GM19372 (cell line): Measurements from ENCODE around the gene STAM2.
"Not testable (repeated sequence)": the region's sequence is repeated elsewhere in the genome, so short reads cannot be mapped to it uniquely, and the experiment has no call there.

ENCODE experiments used
- ATAC-seq: cut with Tn5 transposase; IDR thresholded peaks from one replicate; pipeline ENCODE4 v1.9.1; 2021; ENCODE audit warnings: mild to moderate bottlenecking, low read depth, moderate library complexity; ENCODE audit not compliant: unreplicated experiment

STAM2 gene

DNA sequence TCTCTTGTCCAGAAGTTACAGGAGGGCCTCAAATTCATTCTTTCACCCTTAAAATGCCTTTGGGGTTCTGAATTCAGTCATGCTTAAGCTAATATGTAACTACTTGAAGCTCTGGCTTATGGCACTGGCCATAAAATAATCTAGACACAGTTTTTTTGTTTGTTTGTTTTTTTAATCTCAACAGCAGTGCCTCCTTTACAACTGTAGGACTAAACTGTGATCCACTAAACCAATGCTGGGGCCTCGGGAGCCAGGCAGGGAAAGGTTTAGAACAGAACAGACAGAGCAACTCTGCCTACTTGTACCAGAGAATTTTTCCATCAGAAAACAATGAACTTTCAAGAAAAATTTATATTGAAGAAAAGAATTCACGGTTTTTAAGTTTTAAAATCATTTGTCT is 1.7 kb downstream of the STAM2 start:
- ATAC-seq = no peak

GRCh38 chr2:152172201-152172785 is 3.3 kb downstream of the STAM2 start:
- not testable (repeated sequence) for ATAC-seq

- ATAC-seq = no peak
These were observed 3.8 kb downstream of the STAM2 start for GRCh38 chr2:152171718-152172117.

DNA sequence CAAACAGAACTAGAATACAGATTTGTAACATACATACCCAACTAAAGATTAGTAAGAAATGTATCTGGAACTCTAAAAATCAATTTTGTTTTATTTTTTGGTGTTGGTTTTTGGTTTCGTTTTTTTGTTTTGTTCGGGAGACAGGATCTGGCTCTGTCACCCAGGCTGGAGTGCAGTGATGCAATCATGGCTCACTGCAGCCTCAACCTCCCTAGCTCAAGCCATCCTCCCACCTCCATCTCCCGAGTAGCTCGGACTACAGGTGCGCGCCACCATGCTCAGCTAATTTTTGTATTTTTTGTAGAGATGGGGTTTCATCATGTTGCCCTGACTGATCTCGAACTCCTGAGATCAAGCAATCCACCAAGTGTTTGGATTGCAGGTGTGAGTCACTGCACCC is 6.4 kb downstream of the STAM2 start:
- not testable (repeated sequence) for ATAC-seq

- ATAC-seq = not testable (repeated sequence)
These were observed 8.1 kb downstream of the STAM2 start for GRCh38 chr2:152167470-152167869.

GRCh38 chr2:152167065-152167464 is 8.5 kb downstream of the STAM2 start:
- ATAC-seq = peak; percentile 34

DNA sequence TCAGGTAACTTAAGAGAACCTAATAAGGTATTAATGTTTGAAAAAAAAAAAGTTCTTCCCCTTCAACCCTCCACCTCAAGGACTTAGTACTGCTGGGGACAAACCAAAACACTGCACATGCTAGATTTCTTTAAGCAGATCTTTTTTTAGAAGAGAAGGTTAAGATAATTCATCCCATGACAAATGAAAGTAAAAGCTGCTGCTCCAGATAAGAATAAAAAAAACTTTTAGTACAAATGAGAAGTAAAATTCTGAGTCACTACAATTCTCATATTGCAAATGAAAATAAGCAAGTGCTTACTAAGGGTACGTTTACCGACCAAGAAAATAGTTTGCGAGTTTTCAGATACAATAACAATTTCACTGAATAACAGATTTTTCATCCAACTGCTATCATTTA is 8.9 kb downstream of the STAM2 start:
- ATAC-seq = peak; percentile 57

- no peak for ATAC-seq
These were observed 9.8 kb downstream of the STAM2 start for GRCh38 chr2:152165780-152166179.

- no peak for ATAC-seq
These were observed 10.3 kb downstream of the STAM2 start for GRCh38 chr2:152165306-152165705.

DNA sequence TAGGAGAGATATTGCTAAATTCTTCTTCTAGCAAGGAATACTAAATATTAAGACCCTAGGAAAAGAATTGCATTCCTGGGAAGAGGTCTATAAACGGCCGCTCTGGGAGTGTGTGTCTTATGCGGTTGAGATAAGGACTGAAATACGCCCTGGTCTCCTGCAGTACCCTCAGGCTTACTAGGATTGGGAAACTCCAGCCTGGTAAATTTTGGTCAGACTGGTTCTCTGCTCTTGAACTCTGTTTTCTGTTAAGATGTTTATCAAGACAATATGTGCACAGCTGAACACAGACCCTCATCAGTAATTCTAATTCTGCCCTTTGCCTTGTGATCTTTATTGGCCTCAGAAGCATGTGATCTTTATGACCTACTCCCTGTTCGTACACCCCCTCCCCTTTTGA is 11.9 kb downstream of the STAM2 start:
- ATAC-seq = not testable (repeated sequence)

DNA sequence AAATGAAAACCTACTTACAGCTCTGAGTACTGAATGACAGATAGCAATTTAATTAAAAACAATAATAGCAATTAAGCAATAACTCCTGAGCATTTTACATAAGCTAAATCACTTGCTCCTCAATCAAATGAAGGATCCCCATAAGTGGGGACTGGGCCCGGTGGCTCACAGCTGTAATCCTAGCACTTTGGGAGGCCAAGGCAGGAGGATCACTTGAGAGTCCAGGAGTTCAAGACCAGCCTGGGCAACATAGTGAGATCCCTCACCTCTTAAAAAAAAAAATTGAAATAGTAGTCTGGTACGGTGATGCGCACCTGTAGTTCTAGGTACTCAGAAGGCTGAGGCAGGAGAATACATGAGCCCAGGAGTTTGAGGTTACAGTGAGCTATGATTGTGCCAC is 13.4 kb downstream of the STAM2 start:
- no peak for ATAC-seq

- no peak for ATAC-seq
These were observed 14.0 kb downstream of the STAM2 start for GRCh38 chr2:152161598-152161997.

GRCh38 chr2:152160378-152160777 is 15.2 kb downstream of the STAM2 start:
- ATAC-seq = not testable (repeated sequence)

DNA sequence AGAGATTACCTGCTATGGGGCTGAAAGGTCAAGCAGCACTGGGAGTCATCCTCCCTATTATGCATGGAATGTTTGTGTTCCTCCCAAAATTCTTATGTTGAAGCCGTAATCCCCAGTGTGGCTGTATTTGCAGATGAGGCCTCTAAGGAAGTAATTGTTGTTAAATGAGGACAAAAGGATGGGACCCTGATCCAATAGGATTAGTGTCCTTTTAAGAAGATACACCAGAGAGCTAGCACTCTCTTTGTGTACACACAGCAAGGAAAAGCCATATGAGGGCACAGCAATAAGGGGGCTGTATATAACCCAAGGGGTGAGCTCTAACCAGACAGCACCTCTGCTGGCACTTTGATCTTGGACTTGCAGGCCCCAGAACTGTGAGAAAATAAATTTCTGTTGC is 18.3 kb downstream of the STAM2 start:
- ATAC-seq = no peak

DNA sequence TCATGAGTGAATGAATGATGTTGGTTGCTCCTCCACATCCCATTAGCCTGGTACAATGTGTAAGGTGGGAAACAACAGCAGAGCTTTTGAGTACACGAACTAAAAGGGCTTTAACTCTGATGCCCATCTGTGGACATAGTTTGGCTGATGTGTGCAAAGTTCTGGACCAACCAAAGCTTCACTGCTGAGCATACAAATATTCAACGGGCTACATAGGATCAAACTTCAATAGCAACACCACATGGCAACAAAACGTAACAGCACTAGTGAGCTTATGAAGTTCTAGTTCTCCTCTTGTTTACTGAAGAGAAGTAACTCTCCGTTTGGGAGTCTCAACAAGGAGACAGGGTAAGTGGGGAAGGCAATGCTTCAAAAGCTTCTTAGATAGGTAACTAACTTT is 20.4 kb downstream of the STAM2 start:
- no peak for ATAC-seq

DNA sequence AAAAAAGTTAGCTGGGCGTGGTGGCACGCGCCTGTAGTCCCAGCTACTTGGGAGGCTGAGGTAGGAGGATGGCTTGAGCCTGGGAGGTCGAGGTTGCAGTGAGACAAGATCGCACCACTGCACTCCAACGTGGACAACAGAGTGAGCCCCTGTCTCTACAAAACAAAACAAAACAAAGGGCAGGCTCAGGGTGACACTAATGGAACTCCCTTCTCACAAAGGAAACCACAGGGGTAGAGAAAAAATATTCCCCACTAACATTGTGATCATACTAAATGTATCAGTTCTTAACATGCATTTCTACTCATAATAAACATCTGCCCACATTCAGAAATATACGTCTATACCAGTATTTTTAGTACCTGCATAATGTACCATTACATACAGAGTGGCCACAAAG is 21.1 kb downstream of the STAM2 start:
- no peak for ATAC-seq

GRCh38 chr2:152134488-152135280 is 40.9 kb downstream of the STAM2 start:
- ATAC-seq = peak; percentile 80

- ATAC-seq = no peak
These were observed 43.3 kb downstream of the STAM2 start for GRCh38 chr2:152132306-152132705.

DNA sequence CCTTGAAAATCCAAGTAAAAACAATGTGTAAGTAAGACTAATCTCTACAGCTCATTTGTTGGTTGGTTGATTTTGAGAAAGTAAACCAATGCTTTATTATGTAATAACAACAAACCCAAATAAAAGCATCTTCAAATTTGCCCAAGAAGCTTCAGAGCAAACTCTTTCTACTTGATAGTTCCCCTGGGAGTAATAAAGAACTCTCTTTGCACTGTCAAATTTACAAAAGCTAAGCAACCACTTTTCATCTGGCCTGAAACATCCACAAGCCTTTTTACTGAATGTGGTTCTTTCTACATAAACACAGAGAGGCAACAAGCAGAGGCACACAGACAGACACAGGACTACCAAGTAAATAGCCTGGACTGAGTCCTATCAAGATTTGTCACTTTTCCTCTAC is 47.9 kb downstream of the STAM2 start:
- ATAC-seq = no peak

DNA sequence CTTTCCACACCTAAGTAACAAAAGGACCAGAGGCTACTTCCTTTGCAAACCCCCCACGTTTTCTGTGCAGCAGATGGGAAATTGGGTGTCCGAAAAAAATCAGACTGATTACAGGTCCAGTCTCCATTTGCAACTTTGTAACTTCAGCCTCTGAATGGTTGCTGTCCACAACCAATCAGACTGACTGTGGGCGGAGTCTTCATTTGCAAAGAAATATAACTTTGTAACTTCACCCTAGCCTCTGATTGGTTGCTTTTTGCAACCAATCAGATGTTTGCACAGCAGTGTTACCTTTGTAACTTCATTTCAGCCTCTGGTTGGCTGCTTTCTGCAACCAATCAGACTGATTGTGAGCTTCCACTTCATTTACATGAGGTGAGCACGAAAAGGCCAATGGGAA is 48.9 kb downstream of the STAM2 start:
- no peak for ATAC-seq

DNA sequence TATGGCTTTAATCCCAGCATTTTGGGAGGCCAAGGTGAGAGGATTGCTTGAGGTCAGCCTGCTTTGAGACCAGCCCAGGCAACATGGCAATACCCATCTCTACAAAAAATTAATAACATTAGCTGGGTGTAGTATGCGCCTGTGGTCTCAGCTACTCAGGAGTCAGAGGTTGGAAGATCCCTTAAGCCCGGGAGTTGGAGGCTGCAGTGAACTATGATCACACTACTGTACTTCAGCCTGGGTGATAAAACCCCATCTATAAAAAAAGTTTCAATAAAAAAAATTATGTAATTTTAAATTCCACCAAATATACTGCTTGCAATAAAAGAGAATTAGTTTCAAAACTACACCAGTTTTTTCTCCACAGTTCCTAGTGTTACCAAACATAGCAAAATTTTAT is 53.4 kb downstream of the STAM2 start:
- no peak for ATAC-seq

- ATAC-seq = no peak
These were observed 55.1 kb downstream of the STAM2 start for GRCh38 chr2:152120430-152120829.
